IPS-18c (cell line): ENCODE measurements around the gene SCYGR7.
"Not testable (repeated sequence)": the region's sequence is repeated elsewhere in the genome, so short reads cannot be mapped to it uniquely, and the experiment has no call there.

ENCODE experiments used
- H3K4me3 ChIP-seq: 2 replicates; pipeline ENCODE4 v1.7.0; 2013; ENCODE audit warnings: low read depth, mild to moderate bottlenecking, low read length, moderate library complexity; ENCODE audit not compliant: insufficient read depth
- H3K9me3 ChIP-seq: one replicate; pipeline ENCODE4 v1.6.1; 2013; ENCODE audit warnings: mild to moderate bottlenecking, low read length, moderate library complexity; ENCODE audit not compliant: control insufficient read depth, insufficient read depth

Gene SCYGR7

DNA sequence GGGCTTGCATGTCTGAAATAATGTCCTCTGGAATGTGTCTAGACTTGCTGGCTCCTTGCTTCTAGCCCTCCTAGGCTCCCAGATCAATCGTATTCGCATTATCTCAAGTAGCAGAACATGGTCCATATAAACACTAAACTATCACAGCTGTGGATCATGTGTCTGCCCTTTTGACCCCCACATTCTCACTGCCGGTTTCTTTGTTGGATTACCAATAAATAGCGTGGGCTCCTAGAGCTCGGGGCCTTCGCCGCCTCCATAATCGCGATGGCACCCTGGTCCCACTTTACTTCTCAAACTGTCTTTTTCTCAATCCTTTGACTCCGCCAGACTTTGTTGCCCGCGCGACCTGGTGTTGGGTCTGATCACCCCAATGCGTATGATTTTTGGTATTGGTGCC is 11.2 kb downstream of the SCYGR7 start:
- Histone ChIP-seq H3K4me3 (no peak overlapping the region), H3K9me3 (no peaks in the 10 kb centered on the region)

DNA sequence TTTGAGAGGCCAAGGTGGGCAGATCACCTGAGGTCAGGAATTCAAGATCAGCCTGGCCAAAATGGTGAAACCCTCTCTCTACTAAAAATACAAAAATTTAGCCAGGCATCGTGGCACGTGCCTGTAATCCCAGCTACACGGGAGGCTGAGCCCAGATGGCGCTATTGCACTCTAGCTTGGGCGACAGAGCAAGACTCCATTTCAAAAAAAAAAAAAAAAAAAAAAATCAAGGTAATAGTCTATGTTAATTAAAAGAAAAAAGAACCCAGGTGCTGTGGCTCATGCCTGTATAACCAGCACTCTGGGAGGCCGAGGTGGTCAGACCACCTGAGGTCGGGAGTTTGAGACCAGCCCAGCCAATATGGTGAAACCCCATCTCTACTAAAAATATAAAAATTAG is 12.6 kb downstream of the SCYGR7 start:
- H3K9me3 ChIP-seq, H3K4me3 ChIP-seq: not testable (repeated sequence)

DNA sequence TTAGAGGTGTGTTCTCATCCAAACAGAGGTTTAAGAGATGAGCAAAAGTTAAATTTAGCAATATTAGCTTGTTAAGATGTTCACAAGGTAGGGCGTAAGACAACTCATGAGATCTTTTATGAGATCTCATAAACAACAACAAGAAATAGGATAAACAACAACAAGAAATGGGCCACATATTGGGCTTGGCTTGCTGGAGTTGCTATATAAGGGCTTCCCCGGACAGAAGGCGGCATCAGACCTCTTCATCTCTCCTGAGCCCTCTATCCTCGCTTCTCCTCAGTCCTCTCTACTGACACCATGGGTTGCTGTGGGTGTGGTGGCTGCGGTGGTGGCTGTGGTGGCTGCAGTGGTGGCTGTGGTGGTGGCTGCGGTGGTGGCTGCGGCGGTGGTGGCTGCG is 17.5 kb downstream of the SCYGR7 start, which contains the start of gene SCYGR8:
Gene SCYGR8 (plus strand): TSS at position 301 of the 400 bp plus-strand sequence. CDS start 0 bp downstream, at position 301.
- Histone ChIP-seq H3K4me3 (no peak within 1 kb of the TSS), H3K9me3 (no peaks in the 10 kb centered on the region)

DNA sequence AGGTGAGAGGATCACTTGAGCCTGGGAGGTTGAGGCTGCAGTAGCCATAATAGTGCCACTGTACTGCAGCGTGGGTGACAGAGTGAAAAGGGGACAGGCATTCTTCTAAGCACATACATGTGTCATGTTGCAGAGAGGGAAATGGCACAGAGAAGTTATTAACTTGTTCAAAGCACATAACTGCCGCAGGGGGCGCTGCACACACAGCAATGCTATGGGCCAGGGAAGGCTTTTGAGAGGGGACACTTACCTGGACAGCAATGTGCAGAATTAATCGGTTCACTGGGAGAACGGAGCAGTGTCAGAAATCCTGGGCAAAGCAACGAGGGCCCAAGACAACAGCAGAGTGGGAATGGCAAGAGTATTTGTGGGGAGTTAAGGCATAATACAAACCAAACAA is 19.9 kb downstream of the SCYGR7 start:
- Histone ChIP-seq H3K9me3 (no peaks in the 10 kb centered on the region), H3K4me3 (no peak overlapping the region)

DNA sequence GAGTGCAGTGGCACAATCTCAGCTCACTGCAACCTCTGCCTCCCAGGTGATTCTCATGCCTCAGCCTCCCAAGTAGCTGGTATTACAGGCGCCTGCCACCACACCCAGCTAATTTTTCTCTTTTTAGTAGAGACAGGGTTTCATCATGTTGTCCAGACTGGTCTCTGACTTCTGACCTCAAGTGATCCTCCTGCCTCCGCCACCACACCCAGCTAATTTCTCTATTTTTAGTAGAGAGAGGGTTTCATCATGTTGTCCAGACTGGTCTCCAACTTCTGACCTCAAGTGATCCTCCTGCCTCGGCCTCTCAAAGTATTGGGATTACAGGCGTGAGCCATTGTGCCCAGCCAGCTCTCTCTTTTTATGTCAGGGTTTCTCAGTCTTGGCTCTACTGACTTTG is 28.1 kb downstream of the SCYGR7 start:
- not testable (repeated sequence) for H3K4me3 ChIP-seq

DNA sequence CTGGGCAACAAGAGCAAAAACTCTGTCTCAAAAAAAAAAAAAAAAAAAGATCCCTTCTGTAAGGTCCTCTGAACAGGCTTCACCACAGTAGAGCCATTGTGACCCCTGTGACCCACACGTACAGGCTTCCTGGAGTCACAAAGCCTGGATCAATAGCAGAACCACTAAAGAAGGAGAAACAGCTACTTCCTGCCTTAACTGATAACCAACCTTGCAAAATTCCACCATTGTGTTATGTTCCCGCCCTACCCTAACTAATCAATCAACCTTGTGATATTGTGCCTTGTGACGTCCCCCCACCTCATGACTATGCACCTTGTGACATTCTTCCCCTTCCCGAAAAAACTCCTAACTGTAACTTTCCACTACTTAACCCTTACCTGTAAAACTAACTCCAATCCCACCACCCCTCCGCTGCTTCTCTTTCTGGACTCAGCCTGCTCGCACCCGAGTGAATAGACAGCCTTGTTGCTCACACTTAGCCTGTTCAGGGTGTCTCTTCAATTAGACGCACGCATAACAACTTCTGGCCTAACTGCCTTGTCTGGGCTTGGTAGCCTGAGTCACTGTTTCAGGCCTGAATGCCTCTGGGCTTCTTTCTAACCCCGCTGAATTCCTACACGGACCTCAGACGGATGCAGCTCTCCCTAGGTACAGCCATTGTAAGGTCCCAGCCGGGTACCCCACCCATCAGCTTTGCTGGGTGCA is 31.4 kb downstream of the SCYGR7 start:
- H3K9me3 ChIP-seq, result no peaks in the 10 kb centered on the region
- no peak overlapping the region for H3K4me3 ChIP-seq

More for the DNA sequence above, 28.1 kb downstream of the SCYGR7 start:
- not testable (repeated sequence) for H3K9me3 ChIP-seq

DNA sequence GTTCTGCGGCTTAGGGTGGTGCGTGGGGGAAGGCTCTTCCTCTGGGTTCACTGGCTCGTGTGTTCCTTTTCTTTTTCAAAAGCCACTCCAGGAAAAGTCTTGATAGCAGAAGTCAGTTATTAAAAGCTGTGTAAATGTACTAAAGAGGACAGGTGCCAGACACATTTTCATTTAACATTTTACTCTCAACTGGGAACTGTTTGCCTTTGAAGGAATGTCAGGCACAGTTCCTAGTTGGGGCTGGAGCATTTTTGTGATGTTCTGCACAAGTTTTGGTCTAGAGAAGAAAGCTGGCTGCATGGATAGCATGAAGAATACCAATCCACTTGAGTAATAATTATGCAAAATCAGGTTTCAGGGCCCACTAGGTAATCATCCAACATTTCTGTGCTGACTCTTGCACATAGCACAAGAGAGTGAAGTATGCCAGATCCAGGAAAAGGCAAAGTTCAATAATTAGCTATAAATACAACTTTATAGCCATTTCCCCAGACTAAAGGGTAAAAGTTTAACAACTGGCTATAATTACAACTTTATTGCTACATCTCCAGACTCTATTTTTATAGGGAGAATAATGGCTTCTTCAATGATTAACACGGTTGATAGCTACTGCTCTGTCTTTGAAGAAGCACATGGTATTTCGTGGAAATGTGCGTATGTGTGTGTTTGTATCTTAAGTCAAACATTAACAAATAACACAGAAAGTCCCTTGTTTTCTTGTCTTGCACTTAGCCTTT is 33.8 kb downstream of the SCYGR7 start:
- no peaks in the 10 kb centered on the region for H3K9me3 ChIP-seq
- H3K4me3 ChIP-seq, result no peak overlapping the region

DNA sequence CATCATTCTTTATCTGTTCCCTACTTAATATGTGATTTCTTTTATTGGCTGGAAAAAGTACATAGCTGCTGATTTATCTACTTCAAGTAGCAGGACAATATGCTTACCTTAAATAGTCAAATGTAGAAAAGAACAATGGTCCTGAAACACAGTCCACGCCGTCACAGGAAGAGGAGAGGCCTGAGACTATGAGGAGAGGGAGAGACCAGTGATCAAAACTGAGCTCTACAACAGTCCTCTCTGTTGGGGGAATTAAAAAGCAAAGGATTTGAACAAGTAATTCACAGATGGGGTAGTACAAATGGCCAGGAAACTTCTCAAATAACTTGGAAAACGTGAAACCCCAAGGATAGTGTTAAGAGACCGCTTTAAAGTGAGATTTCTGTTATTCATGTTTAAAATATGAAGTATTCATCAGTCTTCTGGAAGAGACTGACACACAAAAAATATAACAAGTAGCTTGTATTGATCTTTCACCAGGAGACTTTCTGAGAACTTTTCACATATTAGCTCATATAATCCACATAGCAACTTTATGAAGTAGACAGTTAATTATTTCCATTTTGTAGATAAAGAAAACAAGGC is 37.7 kb downstream of the SCYGR7 start:
- Histone ChIP-seq H3K4me3 (no peak overlapping the region), H3K9me3 (no peaks in the 10 kb centered on the region)

DNA sequence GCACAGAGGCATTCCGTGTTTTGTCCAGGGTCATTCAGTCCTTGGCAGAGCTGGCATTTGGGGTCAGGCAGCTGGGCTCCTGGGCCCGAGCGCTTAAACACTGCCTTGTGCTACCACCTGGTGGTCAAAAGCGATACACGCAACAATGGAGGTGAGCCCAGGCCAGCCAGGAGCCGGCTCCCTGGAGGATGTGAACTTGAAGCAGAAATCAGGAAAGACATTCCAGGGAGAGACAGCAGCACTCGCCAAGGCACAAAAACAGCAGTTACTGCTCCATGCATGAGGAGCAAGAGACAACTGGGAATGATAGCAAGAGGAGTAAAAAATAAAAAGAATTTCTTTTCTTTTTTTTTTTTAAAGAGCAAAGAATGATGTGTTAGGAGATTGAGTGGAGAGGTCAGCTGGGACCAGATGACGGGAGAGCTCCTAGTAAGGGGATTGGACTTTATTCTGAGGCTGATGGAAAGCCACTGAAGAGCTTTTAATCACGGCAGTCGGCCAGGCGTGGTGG is 38.3 kb downstream of the SCYGR7 start:
- no peaks in the 10 kb centered on the region for H3K9me3 ChIP-seq
- H3K4me3 ChIP-seq, result no peak overlapping the region

DNA sequence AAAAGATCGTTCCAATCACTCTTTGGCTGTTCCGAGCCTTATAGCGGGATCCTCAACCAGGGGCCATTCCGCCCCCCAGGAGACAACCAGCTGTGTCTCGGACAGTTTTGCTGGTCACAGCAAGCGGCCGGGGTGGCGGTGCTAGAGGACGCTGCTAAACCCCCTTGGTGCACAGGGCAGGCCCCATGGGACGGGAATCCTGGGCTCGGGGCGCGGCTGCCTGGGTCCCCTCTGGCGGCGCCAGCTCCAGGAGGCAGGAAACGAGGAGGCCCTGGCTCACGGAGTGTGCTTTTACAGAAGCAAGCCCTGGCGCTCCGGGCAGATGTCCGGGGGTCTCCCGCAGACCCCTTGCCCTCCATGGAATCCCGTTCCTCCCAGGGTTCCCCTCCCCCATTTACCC is 39.7 kb downstream of the SCYGR7 start:
- H3K9me3 ChIP-seq, result no peaks in the 10 kb centered on the region
- H3K4me3 ChIP-seq, result no peak overlapping the region

DNA sequence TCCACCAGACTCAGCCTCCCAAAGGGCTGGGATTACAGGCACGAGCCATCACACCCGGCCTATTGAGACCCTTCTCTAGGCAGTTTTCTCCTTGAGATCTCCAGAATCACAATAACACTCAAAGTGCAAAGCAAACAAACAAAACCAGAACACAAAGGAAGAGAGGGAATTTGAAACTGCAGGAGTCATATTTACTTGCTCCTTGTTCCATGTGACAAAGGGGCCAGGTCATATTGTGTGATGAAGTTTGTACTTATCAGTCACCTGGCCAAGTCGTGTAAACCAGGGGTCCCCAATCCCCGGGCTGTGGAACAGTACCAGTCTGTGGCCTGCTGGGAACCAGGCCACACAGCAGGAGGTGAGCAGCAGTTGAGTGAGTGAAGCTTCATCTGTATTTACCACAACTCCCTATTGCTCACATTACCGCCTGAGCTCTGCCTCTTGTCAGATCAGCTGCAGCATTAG is 44.1 kb downstream of the SCYGR7 start:
- no peaks in the 10 kb centered on the region for H3K9me3 ChIP-seq
- no peak overlapping the region for H3K4me3 ChIP-seq

DNA sequence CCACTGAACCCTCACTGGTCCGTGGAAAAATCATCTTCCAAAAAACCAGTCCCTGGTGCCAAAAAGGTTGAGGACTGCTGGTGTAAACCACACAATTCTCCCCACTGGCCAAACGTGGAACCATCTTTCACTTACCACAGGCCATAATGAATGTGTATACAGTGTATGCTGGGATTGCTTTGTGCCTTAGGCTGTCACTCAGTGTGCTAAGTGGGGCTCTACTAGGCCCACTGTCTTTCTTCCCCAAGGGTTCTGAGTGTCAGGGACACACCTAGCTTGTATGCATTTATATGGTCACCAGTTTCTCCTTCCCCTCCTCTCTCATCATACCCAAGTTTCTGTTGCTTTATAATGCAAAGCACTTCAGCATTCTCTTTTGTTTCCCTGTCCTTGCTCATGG is 44.8 kb downstream of the SCYGR7 start:
- Histone ChIP-seq H3K9me3 (no peaks in the 10 kb centered on the region), H3K4me3 (no peak overlapping the region)

DNA sequence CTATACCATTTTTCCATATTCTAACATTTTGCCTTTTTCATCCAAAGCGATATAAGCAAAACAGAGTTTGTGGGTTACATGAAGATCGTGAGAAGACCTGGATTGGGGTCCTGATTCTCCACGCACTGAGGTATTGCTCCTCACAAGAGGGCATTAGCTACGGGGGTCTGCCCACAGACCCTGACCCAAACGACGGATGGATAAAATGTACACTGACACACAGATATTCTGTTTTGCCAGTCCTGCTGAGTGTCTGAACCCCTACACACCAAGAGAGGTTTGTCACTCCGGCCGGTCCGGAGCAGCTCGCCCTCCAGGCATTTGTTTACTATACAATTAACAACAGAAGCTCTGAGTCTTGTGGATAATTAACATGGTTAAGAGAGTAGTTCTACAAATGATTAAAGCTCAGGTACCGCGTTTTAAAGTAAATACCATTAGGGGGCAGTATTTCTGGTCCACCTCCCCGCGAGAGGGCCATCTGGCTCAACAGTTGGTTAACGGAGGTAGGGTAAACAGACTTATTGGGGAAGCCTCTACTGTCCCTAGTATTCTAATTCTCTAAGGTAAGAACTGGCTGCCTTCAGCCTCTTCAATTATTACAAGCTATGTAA is 46.0 kb downstream of the SCYGR7 start:
- Histone ChIP-seq H3K9me3 (no peaks in the 10 kb centered on the region), H3K4me3 (no peak overlapping the region)

DNA sequence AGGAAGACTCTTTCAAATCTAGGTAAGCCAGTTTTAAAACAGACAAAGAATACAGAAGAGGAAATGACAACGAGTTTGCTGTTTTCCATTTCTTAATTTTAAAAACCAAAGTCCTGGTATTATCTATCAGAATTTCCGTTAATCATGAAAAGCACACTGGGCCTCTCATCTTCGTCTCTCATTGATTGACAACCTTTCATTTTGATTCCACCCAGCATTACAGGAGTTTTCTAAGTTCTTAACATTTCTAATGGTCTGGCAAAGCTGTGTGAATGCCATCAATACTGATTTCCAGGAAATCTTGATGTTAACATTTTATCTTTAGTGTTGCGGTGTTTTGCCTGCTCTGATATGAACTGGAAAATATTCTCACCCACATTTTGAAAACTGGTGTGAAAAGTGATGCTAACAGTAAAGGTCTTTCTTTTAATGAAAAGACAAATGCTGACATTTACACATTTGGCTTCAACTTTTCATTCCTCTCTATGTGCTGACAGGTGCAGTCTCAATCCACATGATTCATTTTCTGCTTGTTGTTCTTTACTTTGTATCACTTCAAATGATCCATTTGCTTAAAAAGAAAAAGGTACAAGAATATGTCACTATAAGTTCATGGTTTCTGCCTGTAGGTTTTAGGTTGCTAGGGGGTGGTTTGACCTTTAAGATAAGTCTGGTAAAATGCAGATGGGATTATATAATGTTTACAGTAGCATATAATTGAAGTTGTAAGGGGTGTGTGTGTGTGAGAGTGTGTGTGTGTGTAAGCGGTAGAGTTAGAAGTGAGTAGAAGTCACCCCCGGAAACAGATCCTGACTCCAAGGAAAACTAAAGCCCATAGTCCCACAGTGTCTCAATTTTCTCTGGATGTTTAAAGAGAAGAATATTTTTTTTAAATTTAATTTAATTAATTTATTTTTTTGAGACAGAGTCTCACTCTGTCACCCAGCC is 47.0 kb downstream of the SCYGR7 start:
- no peaks in the 10 kb centered on the region for H3K9me3 ChIP-seq
- H3K4me3 ChIP-seq, result no peak overlapping the region
